ENCODE results near the gene RPL26.

DNA sequence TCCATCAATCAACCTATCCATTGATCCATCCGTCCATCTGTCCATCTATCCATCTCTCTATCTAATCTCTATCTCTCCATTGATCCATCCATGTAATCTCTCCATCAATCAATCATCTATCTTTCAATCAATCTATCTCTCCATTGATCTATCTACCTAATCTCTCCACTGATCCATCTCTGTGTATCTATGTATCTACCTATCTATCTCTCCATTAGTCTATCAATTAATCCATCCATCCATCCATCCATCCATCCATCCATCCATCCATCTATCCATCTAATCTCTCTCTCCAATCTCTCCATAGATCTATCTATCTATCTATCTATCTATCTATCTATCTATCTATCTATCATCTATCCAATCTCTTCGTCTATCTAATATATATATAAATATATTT lies 18.1 kb upstream of the RPL26 start:
- TF ChIP-seq POLR2A (IDR thresholded peaks at IDR 0.05), result no peak
- TF ChIP-seq, protein P1, sequence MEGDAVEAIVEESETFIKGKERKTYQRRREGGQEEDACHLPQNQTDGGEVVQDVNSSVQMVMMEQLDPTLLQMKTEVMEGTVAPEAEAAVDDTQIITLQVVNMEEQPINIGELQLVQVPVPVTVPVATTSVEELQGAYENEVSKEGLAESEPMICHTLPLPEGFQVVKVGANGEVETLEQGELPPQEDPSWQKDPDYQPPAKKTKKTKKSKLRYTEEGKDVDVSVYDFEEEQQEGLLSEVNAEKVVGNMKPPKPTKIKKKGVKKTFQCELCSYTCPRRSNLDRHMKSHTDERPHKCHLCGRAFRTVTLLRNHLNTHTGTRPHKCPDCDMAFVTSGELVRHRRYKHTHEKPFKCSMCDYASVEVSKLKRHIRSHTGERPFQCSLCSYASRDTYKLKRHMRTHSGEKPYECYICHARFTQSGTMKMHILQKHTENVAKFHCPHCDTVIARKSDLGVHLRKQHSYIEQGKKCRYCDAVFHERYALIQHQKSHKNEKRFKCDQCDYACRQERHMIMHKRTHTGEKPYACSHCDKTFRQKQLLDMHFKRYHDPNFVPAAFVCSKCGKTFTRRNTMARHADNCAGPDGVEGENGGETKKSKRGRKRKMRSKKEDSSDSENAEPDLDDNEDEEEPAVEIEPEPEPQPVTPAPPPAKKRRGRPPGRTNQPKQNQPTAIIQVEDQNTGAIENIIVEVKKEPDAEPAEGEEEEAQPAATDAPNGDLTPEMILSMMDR (IDR thresholded peaks at IDR 0.05), result no peak

Data from testis (tissue), 2 donors.